Stimulated activated CD4-positive, alpha-beta T cell treated with anti-CD3 and anti-CD28 coated beads, Interleukin-1b, Interleukin-23, amount 100 ng/mL, for 1 hour (primary cell): Measurements from ENCODE around the gene ADORA3.
"Not testable (repeated sequence)": the region's sequence is repeated elsewhere in the genome, so short reads cannot be mapped to it uniquely, and the experiment has no call there.

Source experiments
- DNase-seq, 2 donors: peaks; one replicate each; pipeline ENCODE4 v3.0.0-alpha.2; 2020; ENCODE audit warnings: low read depth in 2 of 2

The ADORA3 gene

DNA sequence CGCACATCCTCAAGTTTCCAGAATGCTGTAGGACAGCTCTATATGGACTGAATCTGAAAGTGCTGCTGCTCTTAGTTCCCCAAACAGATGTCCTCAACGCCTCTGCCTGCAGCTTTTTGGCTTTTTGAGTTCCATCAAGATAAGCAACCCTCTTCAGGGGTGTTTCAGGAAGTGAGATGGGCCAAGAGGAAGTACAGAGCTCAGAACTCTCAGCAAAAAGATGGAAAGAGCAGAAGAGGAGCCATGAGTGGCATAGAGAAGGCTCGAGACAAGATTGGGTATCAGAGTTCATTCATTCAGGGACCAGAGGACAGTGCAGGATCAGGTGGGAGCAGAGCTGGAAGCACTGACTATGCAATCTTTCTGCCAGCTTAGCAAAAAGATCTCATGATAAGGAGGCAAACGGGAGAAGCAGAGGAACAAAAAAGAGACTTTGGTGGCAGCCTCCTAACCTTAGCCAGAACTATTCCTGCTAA lies at the start of gene ADORA3, which contains the start of gene TMIGD3:
TSS of gene ADORA3 (minus strand) at position 49 of the 476 bp plus-strand sequence. CDS start 279 bp downstream, outside the sequence.
TSS of gene TMIGD3 (minus strand) at position 49 of the 476 bp plus-strand sequence. CDS start 279 bp downstream, outside the sequence.
- DNase-seq = no peak

DNA sequence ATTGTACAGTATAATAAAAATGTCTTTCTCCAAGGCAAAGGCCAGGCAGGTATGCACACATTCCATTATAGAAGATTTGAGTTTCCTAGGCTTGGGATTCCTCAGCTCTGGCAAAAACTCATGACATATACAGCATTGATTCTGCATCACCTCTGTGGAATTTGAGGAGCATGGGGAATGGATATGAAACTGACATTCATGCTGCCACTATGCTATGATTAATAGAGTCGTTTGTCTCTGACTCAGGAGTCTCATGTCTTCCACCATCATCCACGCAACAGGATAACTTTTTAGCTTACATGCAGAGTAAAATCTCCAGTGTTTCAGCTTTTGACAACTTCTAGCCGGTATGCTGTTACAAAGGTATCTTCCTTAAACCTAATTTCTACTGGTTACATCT lies 49.8 kb upstream of the ADORA3 start:
- DNase-seq = no peak

GRCh38 chr1:111552587-111552986 lies 49.2 kb upstream of the ADORA3 start:
- DNase-seq = no peak

- DNase-seq = no peak
These were observed 48.4 kb upstream of the ADORA3 start for GRCh38 chr1:111551623-111552411.

DNA sequence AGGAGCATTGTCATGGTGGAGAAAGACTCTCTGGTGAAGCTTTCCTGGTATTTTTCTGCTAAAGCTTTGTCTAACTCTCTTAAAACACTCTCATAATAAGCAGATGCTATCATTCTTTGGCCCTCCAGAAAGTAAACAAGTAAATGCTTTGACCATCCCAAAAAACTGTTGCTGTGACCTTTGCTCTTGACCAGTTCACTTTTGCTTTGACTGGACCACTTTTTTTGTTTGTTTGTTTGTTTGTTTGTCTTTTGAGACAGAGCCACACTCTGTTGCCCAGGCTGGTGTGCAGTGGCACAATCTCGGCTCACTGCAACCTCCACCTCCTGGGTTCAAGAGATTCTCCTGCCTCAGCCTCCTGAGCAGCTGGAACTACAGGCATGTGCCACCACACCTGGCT lies 44.4 kb upstream of the ADORA3 start:
- not testable (repeated sequence) for DNase-seq

- no peak for DNase-seq
These were observed 38.8 kb upstream of the ADORA3 start for GRCh38 chr1:111542187-111542586.

- DNase-seq = no peak
These were observed 38.3 kb upstream of the ADORA3 start for GRCh38 chr1:111541721-111542120.

GRCh38 chr1:111540928-111541327 lies 37.5 kb upstream of the ADORA3 start:
- DNase-seq = no peak

DNA sequence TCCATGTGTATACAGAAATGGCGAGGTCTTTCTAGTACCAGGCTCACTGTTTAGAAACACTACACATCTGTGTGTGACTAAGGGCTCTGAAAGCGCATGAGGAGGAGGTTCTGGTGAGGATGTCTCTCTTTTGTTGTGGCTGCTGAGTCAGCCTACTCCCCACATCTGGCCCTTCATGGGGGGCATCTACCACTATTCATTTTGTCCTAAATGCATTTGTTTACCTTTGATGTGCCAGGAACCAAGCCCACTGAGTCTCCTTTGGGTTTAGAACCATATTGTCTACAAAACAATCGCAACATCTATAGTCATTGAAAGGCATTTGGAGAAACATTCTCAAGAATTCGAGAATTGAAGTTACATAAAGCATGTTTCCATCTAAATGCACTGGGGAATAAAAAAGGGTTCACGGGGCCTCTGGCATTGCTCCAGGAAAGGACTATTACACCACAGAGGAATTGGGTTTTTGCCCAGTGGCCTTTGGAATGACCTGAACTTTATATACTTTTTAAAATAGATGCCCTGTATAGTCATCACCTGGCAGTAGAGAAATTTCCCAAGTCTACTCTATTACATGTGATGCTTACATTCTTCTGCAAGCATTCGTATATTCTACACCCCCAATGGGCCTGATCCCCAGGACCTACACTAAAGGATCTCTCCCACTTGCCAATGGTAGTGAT lies 35.1 kb upstream of the ADORA3 start:
- no peak for DNase-seq

- no peak for DNase-seq
These were observed 32.1 kb upstream of the ADORA3 start for GRCh38 chr1:111535256-111536191.

- no peak for DNase-seq
These were observed 16.6 kb upstream of the ADORA3 start for GRCh38 chr1:111520053-111520452.

DNA sequence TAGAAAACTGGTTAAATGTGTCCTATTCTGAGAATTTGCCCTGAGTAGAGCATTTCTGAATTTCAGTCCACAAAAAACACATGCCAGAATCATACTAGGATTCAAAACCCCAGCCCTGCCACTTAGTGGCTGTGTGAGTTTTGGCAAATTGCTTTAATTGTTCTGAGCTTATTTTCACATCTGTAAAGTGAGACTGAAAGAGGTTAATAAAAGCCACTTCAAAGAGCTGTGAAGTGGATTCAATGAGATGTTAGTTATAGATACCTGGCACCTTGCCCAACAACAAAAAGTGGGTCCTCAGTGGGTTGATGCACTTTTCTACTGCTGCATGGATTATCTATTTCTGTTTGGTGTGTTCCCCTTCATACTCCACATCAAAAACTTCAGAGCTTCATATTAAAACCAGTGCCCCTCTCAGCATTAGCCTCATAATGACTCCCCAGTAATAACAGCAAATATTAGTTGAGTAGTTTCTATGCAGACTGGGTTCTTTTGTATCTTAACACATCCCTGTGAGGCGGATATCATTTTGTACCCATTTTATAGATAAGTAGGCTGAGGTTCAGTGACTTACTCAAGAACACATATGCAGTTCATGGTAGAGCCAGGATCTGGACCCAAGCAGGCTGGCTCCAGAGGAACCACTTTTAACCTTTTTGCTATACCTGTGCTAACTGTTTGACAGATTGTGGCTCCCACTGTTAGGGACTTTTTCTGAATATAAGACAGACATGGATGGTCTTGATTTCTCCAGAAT lies 14.2 kb upstream of the ADORA3 start:
- DNase-seq = no peak

DNA sequence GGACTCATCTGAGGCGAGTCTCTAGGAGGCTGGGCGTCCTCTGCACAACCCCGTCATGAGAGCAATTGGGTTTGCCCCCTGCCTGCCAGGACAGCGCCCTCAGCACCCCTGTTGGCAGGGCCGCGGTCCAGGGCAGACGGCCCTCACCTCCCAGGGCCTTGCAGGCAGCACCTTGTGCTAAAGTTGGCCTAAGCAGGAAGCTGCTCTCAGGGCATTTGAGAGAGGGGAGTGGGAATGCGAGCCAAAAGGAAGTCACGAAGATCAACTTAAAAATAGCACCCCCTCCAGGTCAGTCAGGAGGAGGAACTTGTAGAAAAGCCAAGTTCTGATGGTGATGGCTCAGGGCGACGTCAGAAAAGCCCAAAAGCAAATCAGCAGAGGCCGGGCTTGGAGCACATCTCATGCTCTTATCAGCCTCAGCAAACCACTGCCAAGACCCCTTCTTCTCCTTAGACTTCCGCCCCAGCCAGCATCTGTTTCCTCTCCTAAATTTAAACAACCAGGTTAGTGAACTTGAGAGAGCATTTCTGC lies 12.6 kb upstream of the ADORA3 start:
- no peak for DNase-seq

- no peak for DNase-seq
These were observed 12.0 kb upstream of the ADORA3 start for GRCh38 chr1:111515291-111516004.

DNA sequence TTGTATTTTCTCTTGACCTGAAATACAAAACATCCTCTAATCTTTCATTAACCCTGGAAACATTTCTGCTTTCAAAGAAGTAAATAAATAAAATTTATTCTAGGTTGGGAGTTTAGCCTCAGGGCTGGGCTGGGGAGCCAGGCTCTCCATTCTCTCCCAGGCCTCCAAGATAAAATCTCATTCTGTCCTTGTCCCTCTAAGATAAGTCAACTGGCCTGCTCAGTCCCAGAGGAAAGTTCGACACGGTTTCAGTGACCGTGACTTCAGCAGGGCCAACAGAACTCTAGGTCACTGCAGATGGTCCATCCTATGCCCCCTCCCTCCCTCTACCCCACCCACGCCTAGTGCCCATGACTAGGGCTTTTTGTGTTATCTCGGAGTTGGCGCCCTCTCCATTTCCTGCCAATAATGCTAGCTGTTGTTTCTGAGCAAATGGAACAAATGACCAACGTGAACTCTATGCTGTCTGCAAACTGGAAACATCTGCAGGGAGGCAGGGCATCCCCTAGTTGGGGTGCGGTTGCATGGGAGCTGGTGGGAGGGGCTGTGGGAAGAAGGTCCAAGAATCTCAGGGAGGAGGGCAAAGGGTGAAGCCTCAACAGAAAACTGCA lies 10.1 kb upstream of the ADORA3 start:
- DNase-seq = no peak

GRCh38 chr1:111512931-111513330 lies 9.5 kb upstream of the ADORA3 start:
- no peak for DNase-seq

- DNase-seq = no peak
These were observed 8.9 kb upstream of the ADORA3 start for GRCh38 chr1:111512132-111512889.

DNA sequence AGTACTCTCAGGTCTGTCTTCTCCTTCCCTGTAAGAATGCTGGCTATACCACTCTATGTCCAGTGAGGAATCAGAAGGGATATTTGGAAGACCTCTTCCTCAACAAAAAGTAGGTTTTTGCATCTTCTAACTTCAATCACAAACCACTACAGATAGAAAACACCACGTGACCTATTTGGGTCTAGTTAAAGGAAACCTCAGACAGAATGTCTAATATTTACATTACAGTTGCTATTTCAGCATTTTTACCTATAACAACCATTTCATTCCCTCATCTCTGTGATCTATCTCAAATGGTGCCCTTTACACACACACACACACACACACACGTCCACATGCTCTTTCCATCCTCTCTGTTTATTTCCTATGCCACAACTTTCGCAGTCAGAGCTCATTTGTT lies 7.9 kb upstream of the ADORA3 start:
- DNase-seq = no peak

DNA sequence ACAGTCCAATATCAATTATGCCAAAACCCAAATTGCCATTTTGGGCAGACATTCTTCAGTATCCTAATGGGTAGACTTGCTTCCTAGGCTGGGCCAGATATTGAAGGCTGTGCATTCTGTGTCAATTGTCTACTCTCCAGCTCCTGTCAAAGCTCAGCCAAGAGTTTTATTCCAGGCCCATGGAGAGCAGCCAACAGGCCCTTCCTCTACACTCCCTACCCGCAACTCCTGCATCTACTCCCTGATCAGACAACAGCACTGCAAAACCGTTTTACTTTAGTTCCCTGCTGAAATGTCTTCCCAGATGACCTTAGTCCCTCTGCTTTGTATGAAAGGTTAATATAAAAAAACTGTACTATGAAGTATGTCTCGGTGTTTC lies 6.6 kb upstream of the ADORA3 start:
- DNase-seq = no peak
